Measurements from ENCODE around the gene ELMO3. TPM values are rescaled to one million over a fixed set of nuclear protein-coding genes. Genes with fewer than 3 reads are reported as not detected.

The ELMO3 gene
- not detected for polyA plus RNA-seq

- H3K27ac Mint-ChIP-seq, result peak within 1 kb of the TSS in 1 of 6 donors; percentile 41
Observed at GRCh38 chr16:67199011-67199807, at the start of gene ELMO3. Gene ELMO3 (plus strand): TSS chr16:67199131. CDS start chr16:67199327, 196 bp downstream.

GRCh38 chr16:67149276-67150046 lies 49.5 kb upstream of the ELMO3 start:
- Mint-ChIP-seq H3K36me3 (peaks cover 16 to 29% (median 18%) of the 10 kb centered on the region in 3 donors), H3K4me3 (peak overlapping the region in 1 of 5 donors; percentile 18), H3K4me1 (peaks cover 0 to 7% of the 10 kb centered on the region in 2 donors), H3K27ac (no peak overlapping the region), H3K9me3 (no peaks in the 10 kb centered on the region), H3K27me3 (ENCODE audit: low read depth in 3 of 3) (peaks cover 1 to 12% (median 7%) of the 10 kb centered on the region in 3 donors)
- no peak for DNase-seq

More at GRCh38 chr16:67199011-67199807, at the start of gene ELMO3:
- Mint-ChIP-seq H3K36me3 (peaks cover 11 to 20% (median 11%) of the 10 kb centered on the region in 3 donors), H3K4me3 (no peak within 1 kb of the TSS), H3K4me1 (peaks cover 13 to 16% of the 10 kb centered on the region in 2 donors), H3K27me3 (ENCODE audit: low read depth in 3 of 3) (peaks cover 0 to 4% (median 2%) of the 10 kb centered on the region in 3 donors), H3K9me3 (no peaks in the 10 kb centered on the region)
- DNase-seq, result no peak

GRCh38 chr16:67150047-67150832 lies 48.7 kb upstream of the ELMO3 start:
- H3K4me1 Mint-ChIP-seq, result peaks cover 0 to 8% of the 10 kb centered on the region in 2 donors
- H3K36me3 Mint-ChIP-seq, result peaks cover 14 to 21% (median 16%) of the 10 kb centered on the region in 3 donors
- no peak overlapping the region for H3K4me3 Mint-ChIP-seq
- H3K27ac Mint-ChIP-seq, result no peak overlapping the region
- no peak for DNase-seq
- H3K27me3 Mint-ChIP-seq (ENCODE audit: low read depth in 3 of 3), result peaks cover 1 to 12% (median 10%) of the 10 kb centered on the region in 3 donors
- no peaks in the 10 kb centered on the region for H3K9me3 Mint-ChIP-seq

GRCh38 chr16:67150833-67151396 lies 48.0 kb upstream of the ELMO3 start, which contains the start of gene B3GNT9:
Gene B3GNT9 (minus strand): TSS chr16:67150998. CDS start chr16:67150485, 513 bp downstream.
- no peak for DNase-seq
- H3K36me3 Mint-ChIP-seq, result peaks cover 11 to 21% (median 16%) of the 10 kb centered on the region in 3 donors

GRCh38 chr16:67151431-67152097 lies 47.4 kb upstream of the ELMO3 start:
- no peak for DNase-seq
- peaks cover 1 to 12% (median 10%) of the 10 kb centered on the region in 3 donors for H3K27me3 Mint-ChIP-seq (ENCODE audit: low read depth in 3 of 3)
- peaks cover 9 to 17% (median 12%) of the 10 kb centered on the region in 3 donors for H3K36me3 Mint-ChIP-seq
- peaks cover 0 to 12% of the 10 kb centered on the region in 2 donors for H3K4me1 Mint-ChIP-seq
- H3K4me3 Mint-ChIP-seq, result peak overlapping the region; percentile 21 to 59 (median 42)
- no peak overlapping the region for H3K27ac Mint-ChIP-seq
- H3K9me3 Mint-ChIP-seq, result no peaks in the 10 kb centered on the region

More at GRCh38 chr16:67150833-67151396, 48.0 kb upstream of the ELMO3 start, which contains the start of gene B3GNT9:
- no peaks in the 10 kb centered on the region for H3K9me3 Mint-ChIP-seq
- H3K27ac Mint-ChIP-seq, result no peak within 1 kb of the TSS
- peaks cover 0 to 9% of the 10 kb centered on the region in 2 donors for H3K4me1 Mint-ChIP-seq
- H3K27me3 Mint-ChIP-seq (ENCODE audit: low read depth in 3 of 3), result peaks cover 1 to 12% (median 10%) of the 10 kb centered on the region in 3 donors
- H3K4me3 Mint-ChIP-seq, result peak within 1 kb of the TSS; percentile 21 to 59 (median 42)

- H3K36me3 Mint-ChIP-seq, result no peaks in the 10 kb centered on the region
- no peak overlapping the region for H3K27ac Mint-ChIP-seq
- peaks cover 20 to 27% of the 10 kb centered on the region in 2 donors for H3K4me1 Mint-ChIP-seq
- H3K9me3 Mint-ChIP-seq, result no peaks in the 10 kb centered on the region
- no peak for DNase-seq
- peaks cover 2 to 7% (median 2%) of the 10 kb centered on the region in 3 donors for H3K27me3 Mint-ChIP-seq (ENCODE audit: low read depth in 3 of 3)
- peak overlapping the region in 1 of 5 donors; percentile 72 for H3K4me3 Mint-ChIP-seq
Observed at GRCh38 chr16:67154578-67155294, 44.2 kb upstream of the ELMO3 start.

GRCh38 chr16:67155295-67156142 lies 43.4 kb upstream of the ELMO3 start:
- DNase-seq, result peak; percentile 70 to 78 (median 78)
- no peak overlapping the region for H3K27ac Mint-ChIP-seq
- H3K9me3 Mint-ChIP-seq, result no peaks in the 10 kb centered on the region
- H3K4me3 Mint-ChIP-seq, result peak overlapping the region; percentile 48 to 72 (median 59)
- H3K4me1 Mint-ChIP-seq, result peaks cover 26 to 32% of the 10 kb centered on the region in 2 donors
- no peaks in the 10 kb centered on the region for H3K36me3 Mint-ChIP-seq
- peaks cover 4 to 7% (median 5%) of the 10 kb centered on the region in 3 donors for H3K27me3 Mint-ChIP-seq (ENCODE audit: low read depth in 3 of 3)

- Mint-ChIP-seq H3K27me3 (ENCODE audit: low read depth in 3 of 3) (peaks cover 10 to 13% (median 10%) of the 10 kb centered on the region in 3 donors), H3K4me1 (peaks cover 33 to 36% of the 10 kb centered on the region in 2 donors), H3K27ac (no peak overlapping the region), H3K4me3 (no peak overlapping the region), H3K36me3 (no peaks in the 10 kb centered on the region), H3K9me3 (peaks cover 0 to 2% (median 0%) of the 10 kb centered on the region in 6 donors)
- DNase-seq, result no peak
Observed at GRCh38 chr16:67156143-67156844, 42.6 kb upstream of the ELMO3 start.

GRCh38 chr16:67157106-67157748 lies 41.7 kb upstream of the ELMO3 start:
- peaks cover 34 to 38% of the 10 kb centered on the region in 2 donors for H3K4me1 Mint-ChIP-seq
- peak overlapping the region in 2 of 6 donors; percentile 6 to 68 for H3K27ac Mint-ChIP-seq
- peak overlapping the region; percentile 31 to 53 (median 39) for H3K4me3 Mint-ChIP-seq
- H3K27me3 Mint-ChIP-seq (ENCODE audit: low read depth in 3 of 3), result peaks cover 10 to 11% (median 11%) of the 10 kb centered on the region in 3 donors
- H3K36me3 Mint-ChIP-seq, result no peaks in the 10 kb centered on the region
- no peak for DNase-seq
- peaks cover 0 to 2% (median 0%) of the 10 kb centered on the region in 6 donors for H3K9me3 Mint-ChIP-seq

- H3K27me3 Mint-ChIP-seq (ENCODE audit: low read depth in 3 of 3), result peaks cover 10 to 18% (median 14%) of the 10 kb centered on the region in 3 donors
- H3K36me3 Mint-ChIP-seq, result no peaks in the 10 kb centered on the region
- peaks cover 38 to 40% of the 10 kb centered on the region in 2 donors for H3K4me1 Mint-ChIP-seq
Observed at GRCh38 chr16:67157892-67158635, 40.9 kb upstream of the ELMO3 start.

More at GRCh38 chr16:67157892-67158635, 40.9 kb upstream of the ELMO3 start:
- Mint-ChIP-seq H3K27ac (peak overlapping the region; percentile 68 to 92 (median 78)), H3K4me3 (peak overlapping the region; percentile 88 to 91 (median 89)), H3K9me3 (peaks cover 0 to 2% (median 0%) of the 10 kb centered on the region in 6 donors)
- DNase-seq, result no peak

Measured in immature natural killer cell (primary cell).